ENCODE results near the gene TRPM8. TPM values are rescaled to one million over a fixed set of nuclear protein-coding genes. Genes with fewer than 3 reads are reported as not detected.

Gene TRPM8
- total and polyA plus RNA-seq, 7 donors, result not detected

- H3K9me3 ChIP-seq, result peaks cover 3% of the 10 kb centered on the region
- H3K27ac ChIP-seq, result no peak overlapping the region
- WGBS, 3 donors, result 78 to 88% (median 79%) methylated on average over 1 of the region's 1 CpG
- DNase-seq (no peak), ATAC-seq (no peak)
- H3K4me1 ChIP-seq, result no peaks in the 10 kb centered on the region
- intact Hi-C loops (cut with DNase I), result no loop called here
- no peak for TF ChIP-seq CTCF (IDR thresholded peaks at IDR 0.05)
- H3K4me3 ChIP-seq, result no peak overlapping the region
- peaks cover 0 to 7% (median under 1%) of the 10 kb centered on the region in 3 donors for H3K27me3 ChIP-seq (ENCODE audit: insufficient read depth in 3 of 3, low read length in 2 of 3)
- H3K36me3 ChIP-seq (ENCODE audit: insufficient read depth in 1 of 2, low read depth in 1 of 2), result no peaks in the 10 kb centered on the region
Measured at GRCh38 chr2:234032279-234032856, 115.2 kb downstream of the TRPM8 start.

GRCh38 chr2:234033174-234033573 lies 116.0 kb downstream of the TRPM8 start:
- no peak for DNase-seq
- H3K9me3 ChIP-seq, result peaks cover 3% of the 10 kb centered on the region
- no peak for TF ChIP-seq CTCF (IDR thresholded peaks at IDR 0.05)
- H3K4me3 ChIP-seq, result no peak overlapping the region
- WGBS, 3 donors, result 68 to 77% (median 72%) methylated on average over 3 of the region's 3 CpGs
- H3K4me1 ChIP-seq, result no peaks in the 10 kb centered on the region
- H3K36me3 ChIP-seq (ENCODE audit: insufficient read depth in 1 of 2, low read depth in 1 of 2), result no peaks in the 10 kb centered on the region
- ATAC-seq, result no peak
- peaks cover 0 to 3% (median 2%) of the 10 kb centered on the region in 3 donors for H3K27me3 ChIP-seq (ENCODE audit: insufficient read depth in 3 of 3, low read length in 2 of 3)
- intact Hi-C loops (cut with DNase I), result no loop called here
- H3K27ac ChIP-seq, result no peak overlapping the region

GRCh38 chr2:234033885-234034284 lies 116.7 kb downstream of the TRPM8 start:
- Histone ChIP-seq H3K4me3 (no peak overlapping the region), H3K27me3 (ENCODE audit: insufficient read depth in 3 of 3, low read length in 2 of 3) (peaks cover 0 to 3% (median 2%) of the 10 kb centered on the region in 3 donors), H3K36me3 (ENCODE audit: insufficient read depth in 1 of 2, low read depth in 1 of 2) (no peaks in the 10 kb centered on the region), H3K4me1 (no peaks in the 10 kb centered on the region), H3K9me3 (peaks cover 3% of the 10 kb centered on the region), H3K27ac (no peak overlapping the region)
- 92% methylated on average over 2 of the region's 2 CpGs for WGBS, 3 donors
- intact Hi-C loops (cut with DNase I), result no loop called here
- ATAC-seq (no peak), DNase-seq (no peak)
- TF ChIP-seq CTCF (IDR thresholded peaks at IDR 0.05), result no peak

- peaks cover 3% of the 10 kb centered on the region for H3K9me3 ChIP-seq
- H3K27ac ChIP-seq, result no peak overlapping the region
- no peaks in the 10 kb centered on the region for H3K4me1 ChIP-seq
- no peak for DNase-seq
- H3K36me3 ChIP-seq (ENCODE audit: insufficient read depth in 1 of 2, low read depth in 1 of 2), result no peaks in the 10 kb centered on the region
- H3K27me3 ChIP-seq (ENCODE audit: insufficient read depth in 3 of 3, low read length in 2 of 3), result peaks cover 0 to 3% (median 0%) of the 10 kb centered on the region in 3 donors
- intact Hi-C loops (cut with DNase I), result no loop called here
- 49 to 59% (median 52%) methylated on average over 2 of the region's 2 CpGs for WGBS, 3 donors
- no peak for TF ChIP-seq CTCF (IDR thresholded peaks at IDR 0.05)
- no peak for ATAC-seq
- H3K4me3 ChIP-seq, result no peak overlapping the region
Measured at GRCh38 chr2:234038076-234038802, 121.1 kb downstream of the TRPM8 start.

Data from psoas muscle (tissue), 8 donors.